ENCODE data around the gene RNF215.

Gene RNF215

DNA sequence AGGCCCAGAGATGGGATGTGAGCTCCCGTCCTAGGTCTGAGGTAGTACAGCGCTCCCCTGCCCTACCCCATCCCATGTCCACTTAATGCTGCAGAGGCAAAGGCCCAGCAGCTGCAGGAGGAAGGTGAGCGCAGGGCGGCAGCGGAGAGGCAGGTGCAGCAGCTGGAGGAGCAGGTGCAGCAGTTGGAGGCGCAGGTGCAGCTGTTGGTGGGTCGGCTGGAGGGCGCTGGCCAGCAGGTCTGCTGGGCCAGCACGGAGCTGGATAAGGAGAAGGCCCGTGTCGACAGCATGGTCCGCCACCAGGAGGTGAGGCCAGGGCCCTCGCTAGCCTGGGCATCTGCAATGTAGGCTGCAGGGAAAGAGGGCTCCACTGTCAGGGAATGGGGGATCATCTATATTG, 15.2 kb downstream of the RNF215 start:
- H3K27me3 ChIP-seq (replicated peaks; ENCODE audit: insufficient read depth, low read length), result no peaks in the 10 kb centered on the region
- H3K79me2 ChIP-seq (ENCODE audit: low read length), result no peaks in the 10 kb centered on the region
- no peak overlapping the region for H3K4me2 ChIP-seq (ENCODE audit: low read depth, low read length)
- H3K4me3 ChIP-seq (ENCODE audit: low read length), result no peak overlapping the region
- H3K36me3 ChIP-seq (replicated peaks; ENCODE audit: insufficient read depth, low read length), result no peaks in the 10 kb centered on the region
- no peaks in the 10 kb centered on the region for H3K9me2 ChIP-seq (replicated peaks; ENCODE audit: insufficient read depth, low read length)
- no peak for DNase-seq
- H2AFZ ChIP-seq (ENCODE audit: low read length), result no peak overlapping the region
- no peaks in the 10 kb centered on the region for H3K9me3 ChIP-seq (replicated peaks; ENCODE audit: insufficient read depth, low read length)
- no peaks in the 10 kb centered on the region for H3F3A ChIP-seq (ENCODE audit: insufficient read depth, low read length)
- TF ChIP-seq EZH2 (optimal IDR thresholded peaks at IDR 0.05; ENCODE audit: low read depth, low read length), result no peak
- TF ChIP-seq, protein P1, sequence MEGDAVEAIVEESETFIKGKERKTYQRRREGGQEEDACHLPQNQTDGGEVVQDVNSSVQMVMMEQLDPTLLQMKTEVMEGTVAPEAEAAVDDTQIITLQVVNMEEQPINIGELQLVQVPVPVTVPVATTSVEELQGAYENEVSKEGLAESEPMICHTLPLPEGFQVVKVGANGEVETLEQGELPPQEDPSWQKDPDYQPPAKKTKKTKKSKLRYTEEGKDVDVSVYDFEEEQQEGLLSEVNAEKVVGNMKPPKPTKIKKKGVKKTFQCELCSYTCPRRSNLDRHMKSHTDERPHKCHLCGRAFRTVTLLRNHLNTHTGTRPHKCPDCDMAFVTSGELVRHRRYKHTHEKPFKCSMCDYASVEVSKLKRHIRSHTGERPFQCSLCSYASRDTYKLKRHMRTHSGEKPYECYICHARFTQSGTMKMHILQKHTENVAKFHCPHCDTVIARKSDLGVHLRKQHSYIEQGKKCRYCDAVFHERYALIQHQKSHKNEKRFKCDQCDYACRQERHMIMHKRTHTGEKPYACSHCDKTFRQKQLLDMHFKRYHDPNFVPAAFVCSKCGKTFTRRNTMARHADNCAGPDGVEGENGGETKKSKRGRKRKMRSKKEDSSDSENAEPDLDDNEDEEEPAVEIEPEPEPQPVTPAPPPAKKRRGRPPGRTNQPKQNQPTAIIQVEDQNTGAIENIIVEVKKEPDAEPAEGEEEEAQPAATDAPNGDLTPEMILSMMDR (IDR thresholded peaks at IDR 0.05; ENCODE audit: low read length), result no peak
- no peak for TF ChIP-seq EZH2phosphoT487 (IDR thresholded peaks at IDR 0.05; ENCODE audit: low read length)
- H3K27ac ChIP-seq (ENCODE audit: low read length), result no peak overlapping the region
- H3K9ac ChIP-seq (ENCODE audit: low read length), result no peak overlapping the region
- no peaks in the 10 kb centered on the region for H3K4me1 ChIP-seq (ENCODE audit: low read length)
- H4K20me1 ChIP-seq (ENCODE audit: insufficient read depth, low read length), result no peaks in the 10 kb centered on the region

DNA sequence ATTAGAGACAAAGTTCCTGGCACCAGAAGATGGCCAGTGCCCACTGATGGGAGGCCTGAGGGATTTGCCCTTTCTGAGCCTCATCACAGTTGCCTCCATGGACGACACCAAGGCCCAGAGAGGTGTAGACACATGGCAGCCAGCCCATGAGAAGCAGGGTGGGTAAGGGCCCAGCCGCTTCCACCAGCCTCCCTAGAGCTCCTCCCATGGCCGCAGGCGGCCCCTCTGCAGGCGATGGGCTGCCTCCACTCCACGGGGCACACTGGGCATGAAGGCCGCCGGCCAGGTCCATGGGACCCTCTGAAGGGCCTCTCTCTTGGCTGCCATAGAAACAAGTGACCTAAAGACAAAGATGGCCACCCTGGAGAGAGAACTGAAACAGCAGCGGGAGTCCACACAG, 15.9 kb downstream of the RNF215 start:
- Histone ChIP-seq H3K79me2 (ENCODE audit: low read length) (no peaks in the 10 kb centered on the region), H4K20me1 (ENCODE audit: insufficient read depth, low read length) (no peaks in the 10 kb centered on the region), H3K27ac (ENCODE audit: low read length) (no peak overlapping the region), H3K9ac (ENCODE audit: low read length) (no peak overlapping the region), H2AFZ (ENCODE audit: low read length) (no peak overlapping the region), H3K4me1 (ENCODE audit: low read length) (no peaks in the 10 kb centered on the region), H3F3A (ENCODE audit: insufficient read depth, low read length) (no peaks in the 10 kb centered on the region), H3K36me3 (replicated peaks; ENCODE audit: insufficient read depth, low read length) (no peaks in the 10 kb centered on the region), H3K4me3 (ENCODE audit: low read length) (no peak overlapping the region), H3K27me3 (replicated peaks; ENCODE audit: insufficient read depth, low read length) (no peaks in the 10 kb centered on the region), H3K4me2 (ENCODE audit: low read depth, low read length) (no peak overlapping the region), H3K9me2 (replicated peaks; ENCODE audit: insufficient read depth, low read length) (no peaks in the 10 kb centered on the region), H3K9me3 (replicated peaks; ENCODE audit: insufficient read depth, low read length) (no peaks in the 10 kb centered on the region)
- TF ChIP-seq EZH2phosphoT487 (IDR thresholded peaks at IDR 0.05; ENCODE audit: low read length), result no peak
- TF ChIP-seq, protein P1 (IDR thresholded peaks at IDR 0.05; ENCODE audit: low read length), result no peak
- no peak for TF ChIP-seq EZH2 (optimal IDR thresholded peaks at IDR 0.05; ENCODE audit: low read depth, low read length)
- no peak for DNase-seq

DNA sequence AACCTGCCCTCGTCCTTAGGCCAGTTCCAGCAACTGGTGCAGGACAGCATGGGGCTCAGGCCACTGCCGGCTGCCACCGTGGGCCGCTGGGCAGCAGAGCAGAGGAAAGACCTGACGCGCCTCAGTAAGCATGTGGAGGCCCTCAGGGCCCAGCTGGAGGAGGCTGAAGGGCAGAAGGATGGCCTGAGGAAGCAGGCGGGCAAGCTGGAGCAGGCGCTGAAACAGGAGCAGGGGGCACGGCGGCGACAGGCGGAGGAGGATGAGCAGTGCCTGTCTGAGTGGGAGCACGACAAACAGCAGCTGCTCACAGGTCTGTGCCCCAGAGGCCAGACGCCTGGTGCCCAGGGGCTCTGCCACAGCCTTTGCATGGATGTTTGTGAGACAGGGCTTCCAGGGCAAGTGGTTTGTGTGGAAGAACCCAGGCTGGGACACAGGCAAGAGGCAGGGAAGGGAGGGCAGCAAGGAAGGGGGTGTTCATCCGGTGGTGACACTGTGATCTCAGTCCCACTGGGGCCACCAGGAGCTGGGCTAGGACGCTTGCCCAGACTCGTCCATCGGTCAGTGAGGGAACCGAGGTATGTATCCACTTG, 16.5 kb downstream of the RNF215 start:
- TF ChIP-seq EZH2phosphoT487 (IDR thresholded peaks at IDR 0.05; ENCODE audit: low read length) (no peak), EZH2 (optimal IDR thresholded peaks at IDR 0.05; ENCODE audit: low read depth, low read length) (no peak)
- TF ChIP-seq, protein P1 (IDR thresholded peaks at IDR 0.05; ENCODE audit: low read length), result no peak
- H3K27me3 ChIP-seq (replicated peaks; ENCODE audit: insufficient read depth, low read length), result no peaks in the 10 kb centered on the region

More for the DNA sequence above, 16.5 kb downstream of the RNF215 start:
- H3K36me3 ChIP-seq (replicated peaks; ENCODE audit: insufficient read depth, low read length), result no peaks in the 10 kb centered on the region
- no peaks in the 10 kb centered on the region for H3F3A ChIP-seq (ENCODE audit: insufficient read depth, low read length)
- H2AFZ ChIP-seq (ENCODE audit: low read length), result no peak overlapping the region
- no peak overlapping the region for H3K27ac ChIP-seq (ENCODE audit: low read length)
- H4K20me1 ChIP-seq (ENCODE audit: insufficient read depth, low read length), result no peaks in the 10 kb centered on the region
- no peaks in the 10 kb centered on the region for H3K9me3 ChIP-seq (replicated peaks; ENCODE audit: insufficient read depth, low read length)
- no peak for DNase-seq
- no peak overlapping the region for H3K9ac ChIP-seq (ENCODE audit: low read length)
- no peak overlapping the region for H3K4me2 ChIP-seq (ENCODE audit: low read depth, low read length)
- H3K9me2 ChIP-seq (replicated peaks; ENCODE audit: insufficient read depth, low read length), result no peaks in the 10 kb centered on the region
- H3K79me2 ChIP-seq (ENCODE audit: low read length), result no peaks in the 10 kb centered on the region
- no peaks in the 10 kb centered on the region for H3K4me1 ChIP-seq (ENCODE audit: low read length)
- no peak overlapping the region for H3K4me3 ChIP-seq (ENCODE audit: low read length)
